Daoy (cell line): ENCODE data around the gene ANO8. TPM values are rescaled to one million over a fixed set of nuclear protein-coding genes. Genes with fewer than 3 reads are reported as not detected.
A peak's percentile ranks its signal among the peaks of the same experiment; 100 is the strongest.

Source experiments
- DNase-seq: peaks from one replicate; pipeline ENCODE4 v3.0.0-alpha.2; 2015; ENCODE audit warnings: low read depth
- total RNA-seq: library from RNA; depleted of rRNA; stranded (reverse); fragments of >200 nt; shearing (Covaris generic); gene quantifications from 2 replicates; pipeline ENCODE4 v1.2.3, GENCODE V29; 2014

Gene ANO8
- total RNA-seq, 1 experiment from 2014 or later = 2.5 TPM

DNA sequence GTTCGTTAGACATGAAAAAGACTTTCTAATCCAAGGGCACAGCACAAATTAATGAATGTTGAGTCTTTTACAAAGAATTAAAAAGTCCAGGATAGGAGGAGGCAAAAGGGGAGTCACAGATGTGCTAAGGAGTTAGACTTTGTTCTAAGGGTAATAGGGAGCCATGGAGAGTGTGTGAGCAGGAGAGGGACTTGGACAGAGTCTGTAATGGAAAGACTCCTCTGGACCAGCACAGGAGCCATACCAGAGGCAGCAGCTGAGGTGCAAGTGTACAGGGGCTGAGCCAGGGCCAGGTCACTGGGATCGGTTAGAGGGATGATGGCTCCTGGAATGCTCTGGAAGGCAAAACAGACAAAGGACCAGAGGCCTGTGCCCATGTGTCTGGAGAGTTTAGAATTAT, 13.2 kb upstream of the ANO8 start:
- no peak for DNase-seq

DNA sequence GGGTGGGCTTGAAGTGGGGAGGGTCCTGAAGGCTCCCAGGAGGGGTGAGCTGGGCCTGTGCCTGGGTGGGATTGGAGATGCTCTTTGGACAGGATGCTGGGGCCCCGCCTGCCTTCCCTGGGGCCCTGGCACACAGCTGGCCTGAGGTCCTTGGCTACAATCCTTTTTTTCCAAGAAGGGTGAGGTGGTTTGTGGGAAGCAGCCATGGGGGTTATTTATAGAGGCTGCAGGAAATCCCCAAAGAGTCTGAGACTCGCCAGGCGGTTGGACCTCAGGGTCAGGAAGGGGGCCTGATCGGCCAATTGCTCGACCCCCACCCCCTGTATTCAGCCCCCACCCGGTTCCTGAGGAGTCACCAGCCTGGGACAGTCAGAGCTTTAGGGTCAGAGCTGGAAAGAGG, 12.7 kb upstream of the ANO8 start:
- peak; percentile 64 for DNase-seq

DNA sequence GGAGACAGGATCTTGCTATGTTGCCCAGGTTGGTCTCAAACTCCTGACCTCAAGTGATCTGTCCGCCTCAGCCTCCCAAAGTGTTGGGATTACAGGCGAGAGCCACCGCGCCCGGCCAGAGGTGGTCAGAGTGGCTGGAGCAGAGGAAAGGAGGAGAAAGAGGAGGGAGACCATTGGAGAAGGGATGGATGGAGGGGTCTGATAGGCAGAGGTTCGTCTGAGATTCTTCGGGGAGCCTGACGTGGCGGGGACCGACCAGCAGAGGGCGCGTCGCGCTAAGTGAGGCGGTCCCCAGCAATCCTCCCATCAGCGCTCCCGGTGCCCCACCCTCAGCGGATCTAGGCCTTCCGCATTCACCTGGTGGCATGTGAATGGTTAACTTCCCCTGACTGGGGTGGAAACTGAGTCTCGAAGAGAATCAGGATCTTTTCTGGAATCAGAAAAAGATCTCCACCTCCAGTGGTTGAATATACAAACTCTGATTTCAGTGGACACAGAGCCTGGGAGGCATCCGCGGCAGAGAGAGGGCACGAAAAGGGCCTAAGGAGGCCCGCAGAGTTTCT, 11.5 kb upstream of the ANO8 start:
- DNase-seq = peak; percentile 83

DNA sequence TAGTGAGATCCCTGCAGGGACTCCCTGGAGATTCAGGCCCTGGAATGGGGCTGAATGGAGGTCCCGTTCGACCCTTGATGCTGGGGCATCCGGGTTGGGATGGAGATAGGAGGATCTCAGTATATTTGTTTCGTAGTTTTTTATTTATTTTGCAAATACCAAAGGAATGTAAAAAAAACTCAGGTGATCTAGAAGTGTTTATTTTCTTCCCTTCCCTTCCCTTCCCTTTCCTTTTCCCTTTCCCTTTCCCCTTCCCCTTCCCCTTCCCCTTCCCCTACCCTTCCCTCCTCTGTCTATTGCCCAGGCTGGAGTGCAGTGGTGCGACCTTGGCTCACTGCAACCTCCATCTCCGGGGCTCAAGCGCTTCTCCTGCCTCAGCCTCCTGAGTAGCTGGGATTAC, 7.2 kb upstream of the ANO8 start:
- DNase-seq = no peak

DNA sequence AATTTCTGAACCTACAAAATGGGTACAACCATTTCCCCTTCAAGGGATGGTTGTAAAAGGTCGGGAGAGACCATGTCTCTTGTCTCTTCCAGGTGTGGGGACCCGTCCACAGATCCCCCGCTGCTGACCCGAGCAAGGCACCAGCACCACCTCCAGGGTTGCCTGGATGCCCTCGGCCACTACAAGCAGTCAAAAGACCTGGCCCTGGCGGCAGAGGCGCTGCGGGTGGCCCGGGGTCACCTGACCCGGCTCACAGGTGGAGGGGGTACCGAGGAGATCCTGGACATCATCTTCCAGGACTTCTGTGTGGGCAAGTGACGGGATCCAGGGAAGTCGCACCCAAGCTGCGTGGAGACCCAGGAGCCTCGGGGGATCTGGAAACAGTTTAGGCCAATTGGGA, 6.7 kb upstream of the ANO8 start:
- no peak for DNase-seq

DNA sequence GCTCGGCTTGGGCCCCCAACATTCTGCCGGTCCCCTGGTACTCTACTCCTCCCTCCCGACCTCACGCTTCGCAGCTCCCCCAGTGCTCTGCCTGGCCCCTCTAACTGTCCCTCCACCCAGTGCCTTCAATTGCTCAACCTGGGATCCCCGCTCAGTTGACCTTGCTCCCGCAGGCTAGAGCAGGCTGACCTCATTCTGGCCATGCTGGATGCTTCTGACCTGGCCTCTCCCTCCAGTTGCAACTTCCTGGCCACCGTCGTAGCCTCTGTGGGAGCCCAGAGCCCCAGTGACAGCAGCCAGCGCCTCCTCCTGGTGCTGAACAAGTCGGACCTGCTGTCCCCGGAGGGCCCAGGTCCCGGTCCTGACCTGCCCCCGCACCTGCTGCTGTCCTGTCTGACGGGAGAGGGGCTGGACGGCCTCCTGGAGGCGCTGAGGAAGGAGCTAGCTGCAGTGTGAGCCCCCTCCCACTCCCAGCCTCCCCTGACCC, 6.3 kb upstream of the ANO8 start:
- DNase-seq = no peak

DNA sequence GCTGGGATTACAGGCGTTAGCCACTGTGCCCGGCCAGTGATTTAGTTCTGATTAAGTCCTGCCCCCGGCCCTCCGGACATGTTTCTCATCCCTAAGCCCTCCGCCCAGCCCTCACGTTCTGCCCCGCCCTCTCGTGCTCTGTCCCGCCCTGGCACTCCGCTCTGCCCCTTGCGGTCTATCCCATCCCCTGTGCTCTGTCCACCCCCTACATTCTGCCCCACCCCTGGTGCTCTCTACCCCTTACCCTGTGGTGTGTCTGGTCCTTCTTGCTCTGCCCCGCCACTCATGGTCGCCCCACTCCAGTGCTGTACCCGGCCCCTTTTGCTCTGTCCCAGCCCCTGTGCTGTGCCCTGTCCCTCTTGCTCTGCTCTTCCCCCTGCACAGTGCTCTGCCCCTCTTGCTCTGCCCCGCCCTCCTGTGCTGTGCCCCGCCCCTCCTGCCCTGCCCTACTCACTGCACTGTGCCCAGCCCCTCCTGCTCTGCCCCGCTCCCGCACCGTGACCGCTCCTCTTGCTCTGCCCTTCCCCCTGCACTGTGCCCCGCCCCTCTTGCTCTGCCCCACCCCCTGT, 5.7 kb upstream of the ANO8 start:
- peak; percentile 57 for DNase-seq

DNA sequence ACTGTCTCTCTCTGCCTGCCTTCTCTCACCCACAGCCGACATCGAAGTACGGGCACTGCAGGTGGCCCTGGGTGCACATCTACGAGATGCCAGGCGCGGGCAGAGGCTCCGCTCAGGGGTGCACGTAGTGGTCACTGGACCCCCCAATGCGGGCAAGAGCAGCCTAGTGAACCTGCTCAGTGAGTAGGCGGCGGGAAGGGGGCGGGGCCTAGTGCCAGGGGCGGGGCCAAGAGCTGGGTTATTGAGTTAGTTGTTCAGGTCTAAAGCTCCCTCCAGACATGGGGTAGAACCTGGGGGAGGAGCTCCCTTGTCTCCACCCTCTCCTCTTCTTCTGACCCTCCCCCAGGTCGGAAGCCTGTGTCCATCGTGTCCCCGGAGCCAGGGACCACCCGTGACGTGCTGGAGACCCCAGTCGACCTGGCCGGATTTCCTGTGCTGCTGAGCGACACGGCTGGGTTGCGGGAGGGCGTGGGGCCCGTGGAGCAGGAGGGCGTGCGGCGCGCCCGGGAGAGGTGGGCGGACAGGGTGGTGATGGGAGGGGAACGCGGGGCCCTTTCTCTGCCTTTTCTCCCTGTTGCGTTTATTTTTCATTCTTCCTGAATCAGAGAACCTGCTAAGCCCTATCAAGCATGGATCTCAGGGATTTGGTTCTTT, 4.6 kb upstream of the ANO8 start:
- DNase-seq = no peak

DNA sequence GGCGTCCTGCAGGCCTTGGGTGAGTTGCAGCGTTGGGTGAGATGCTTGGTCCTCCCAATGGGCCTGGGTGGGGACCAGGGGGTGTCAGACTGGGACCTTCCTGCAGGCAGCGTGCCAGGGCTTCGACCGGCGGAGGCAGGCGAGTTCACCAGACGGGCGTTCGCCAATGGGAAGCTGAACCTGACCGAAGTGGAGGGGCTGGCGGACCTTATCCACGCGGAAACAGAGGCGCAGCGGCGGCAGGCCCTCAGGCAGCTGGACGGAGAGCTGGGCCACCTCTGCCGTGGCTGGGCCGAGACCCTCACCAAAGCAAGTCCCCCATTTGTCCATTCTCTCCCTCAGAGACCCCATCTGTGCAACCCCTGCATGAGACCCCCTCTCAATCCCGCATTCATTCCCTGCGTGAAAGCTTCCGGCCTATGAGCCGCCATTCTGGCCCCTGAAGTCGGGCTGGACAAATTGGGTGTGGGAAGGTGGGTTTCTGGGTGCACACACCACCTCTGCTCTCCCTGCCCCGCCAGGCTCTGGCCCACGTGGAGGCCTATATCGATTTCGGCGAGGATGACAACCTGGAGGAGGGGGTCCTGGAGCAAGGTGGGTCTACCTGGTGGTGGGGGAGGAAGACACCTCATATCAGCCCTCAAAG, 3.9 kb upstream of the ANO8 start:
- DNase-seq = no peak

DNA sequence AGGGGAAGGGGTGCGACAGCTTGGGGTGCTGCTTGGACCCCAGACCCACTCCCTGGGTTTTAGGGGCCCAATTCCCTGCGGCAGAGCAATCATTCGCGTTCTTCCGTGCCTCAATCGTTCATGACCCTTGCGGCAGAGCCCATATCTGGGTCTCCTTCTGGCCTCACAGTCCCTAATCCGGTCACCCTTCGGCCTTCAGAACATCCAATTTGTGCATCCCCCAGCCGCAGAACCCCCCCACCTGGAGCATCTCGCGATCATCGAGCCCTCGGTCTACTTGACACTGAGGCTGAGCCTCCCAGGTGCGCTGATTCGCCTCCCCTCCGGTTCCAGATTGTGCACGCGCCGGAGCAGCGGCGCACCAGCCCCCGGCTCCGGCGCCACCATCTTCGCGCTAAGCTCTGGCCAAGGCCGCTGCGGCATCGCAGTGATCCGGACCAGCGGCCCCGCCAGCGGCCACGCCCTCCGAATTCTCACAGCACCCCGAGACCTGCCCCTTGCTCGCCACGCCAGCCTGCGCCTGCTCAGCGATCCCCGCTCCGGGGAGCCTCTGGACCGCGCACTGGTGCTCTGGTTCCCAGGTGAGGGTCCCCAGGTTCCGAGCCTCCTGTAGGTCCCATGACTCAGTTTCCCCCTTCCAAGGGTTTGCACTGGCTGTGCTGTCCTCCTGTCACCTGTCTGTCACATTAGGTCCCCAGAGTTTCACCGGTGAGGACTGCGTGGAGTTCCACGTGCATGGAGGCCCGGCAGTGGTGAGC, 3.2 kb upstream of the ANO8 start:
- peak; percentile 39 for DNase-seq

DNA sequence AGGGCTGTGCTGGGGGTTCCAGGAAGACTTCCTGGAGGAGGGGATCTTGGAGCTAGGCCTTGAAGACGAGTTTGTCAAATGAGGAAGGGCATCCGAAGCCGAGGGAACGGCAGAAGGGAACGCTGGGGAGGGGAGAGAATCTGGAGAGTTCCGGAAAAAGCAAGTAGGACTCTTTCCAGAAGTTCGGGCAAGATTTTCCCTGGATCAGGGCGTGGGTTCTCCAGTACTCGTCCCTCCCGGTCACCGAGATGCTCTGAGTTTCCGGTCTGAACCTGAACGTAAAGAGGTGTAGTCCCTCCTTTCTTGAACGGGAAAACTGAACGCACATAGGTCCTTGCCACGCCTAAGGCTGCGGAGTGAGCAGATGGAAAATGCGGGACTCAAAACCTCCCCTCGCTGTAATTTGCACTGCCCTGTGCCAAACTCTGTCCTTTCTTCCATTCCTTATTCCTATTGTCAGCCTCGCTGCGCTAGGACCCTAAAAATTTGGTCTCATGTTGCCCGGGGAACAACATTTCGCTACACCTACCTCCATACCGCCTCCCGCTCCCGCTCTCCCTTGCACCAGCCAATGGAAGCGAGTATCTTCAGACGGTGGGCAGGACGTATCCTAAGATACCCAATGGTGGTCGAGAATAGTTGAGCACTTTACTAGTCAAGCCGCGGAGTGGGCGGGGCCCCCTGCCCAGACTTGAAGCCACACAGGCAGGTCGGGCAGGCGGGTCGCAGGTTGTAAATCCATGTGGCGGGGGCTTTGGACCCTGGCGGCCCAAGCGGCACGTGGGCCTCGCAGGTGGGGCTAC, 2.4 kb upstream of the ANO8 start, which contains the start of gene GTPBP3:
Gene GTPBP3, plus strand, starts transcription at position 682 of the 803 bp plus-strand sequence. Its CDS starts 59 bp downstream, at position 741.
- DNase-seq = peak; percentile 99

DNA sequence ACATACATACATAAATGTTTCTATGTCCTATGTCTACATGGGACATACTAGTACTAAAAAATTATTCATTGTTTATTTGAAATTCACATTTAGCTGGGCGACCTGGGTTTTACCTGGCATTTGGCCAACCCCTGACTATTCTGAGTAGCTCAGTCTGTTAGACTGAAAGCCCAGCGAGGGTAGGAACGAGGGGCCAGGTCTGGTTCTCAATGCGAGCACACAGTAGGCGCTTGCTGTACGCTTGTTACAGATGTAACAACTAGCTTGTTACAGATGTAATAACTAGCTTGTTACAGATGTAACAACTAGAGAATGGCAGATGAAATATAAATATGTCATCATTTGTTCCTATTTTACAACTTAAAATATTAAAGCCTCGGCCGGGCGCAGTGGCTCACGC, 920 bp upstream of the ANO8 start:
- no peak for DNase-seq

DNA sequence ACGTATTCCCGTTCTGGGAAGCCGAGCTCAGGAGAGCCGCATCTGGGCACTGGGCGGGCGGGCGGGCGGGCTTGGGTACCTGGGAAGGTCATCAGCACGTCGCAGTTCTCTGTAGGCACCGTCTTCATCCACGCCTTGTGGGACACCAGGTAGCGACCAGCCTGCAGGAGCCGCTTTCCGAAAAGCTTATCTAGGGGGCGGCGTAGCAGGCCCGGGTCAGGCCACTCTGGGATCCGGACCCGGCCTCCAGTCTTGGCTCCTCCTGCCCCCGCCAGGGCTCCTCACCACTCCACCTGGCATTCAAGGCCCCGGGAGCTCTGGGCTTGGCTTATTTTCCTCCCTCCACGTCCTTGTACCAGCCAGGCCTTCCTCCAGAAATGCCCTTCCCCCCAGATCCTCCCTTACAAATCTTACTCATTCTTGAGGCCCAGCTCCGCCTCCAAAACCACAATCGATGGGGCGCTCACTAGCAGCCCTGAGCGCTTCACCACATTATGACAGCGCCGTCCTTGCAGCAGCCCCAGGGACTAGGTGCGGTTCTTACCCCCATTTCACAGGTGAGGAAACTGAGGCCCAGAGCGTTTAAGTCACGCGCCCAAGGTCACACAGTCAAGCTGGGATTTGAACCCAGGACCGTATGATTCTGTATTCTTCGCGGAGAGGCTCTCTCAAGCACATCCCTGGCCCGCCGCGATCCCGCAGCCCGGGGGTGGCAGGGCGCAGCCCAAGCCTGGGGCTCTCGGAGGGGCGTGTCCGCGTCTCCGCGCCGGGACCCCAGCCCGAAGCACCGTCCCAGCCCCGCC, 843 bp downstream of the ANO8 start:
- peak; percentile 92 for DNase-seq

DNA sequence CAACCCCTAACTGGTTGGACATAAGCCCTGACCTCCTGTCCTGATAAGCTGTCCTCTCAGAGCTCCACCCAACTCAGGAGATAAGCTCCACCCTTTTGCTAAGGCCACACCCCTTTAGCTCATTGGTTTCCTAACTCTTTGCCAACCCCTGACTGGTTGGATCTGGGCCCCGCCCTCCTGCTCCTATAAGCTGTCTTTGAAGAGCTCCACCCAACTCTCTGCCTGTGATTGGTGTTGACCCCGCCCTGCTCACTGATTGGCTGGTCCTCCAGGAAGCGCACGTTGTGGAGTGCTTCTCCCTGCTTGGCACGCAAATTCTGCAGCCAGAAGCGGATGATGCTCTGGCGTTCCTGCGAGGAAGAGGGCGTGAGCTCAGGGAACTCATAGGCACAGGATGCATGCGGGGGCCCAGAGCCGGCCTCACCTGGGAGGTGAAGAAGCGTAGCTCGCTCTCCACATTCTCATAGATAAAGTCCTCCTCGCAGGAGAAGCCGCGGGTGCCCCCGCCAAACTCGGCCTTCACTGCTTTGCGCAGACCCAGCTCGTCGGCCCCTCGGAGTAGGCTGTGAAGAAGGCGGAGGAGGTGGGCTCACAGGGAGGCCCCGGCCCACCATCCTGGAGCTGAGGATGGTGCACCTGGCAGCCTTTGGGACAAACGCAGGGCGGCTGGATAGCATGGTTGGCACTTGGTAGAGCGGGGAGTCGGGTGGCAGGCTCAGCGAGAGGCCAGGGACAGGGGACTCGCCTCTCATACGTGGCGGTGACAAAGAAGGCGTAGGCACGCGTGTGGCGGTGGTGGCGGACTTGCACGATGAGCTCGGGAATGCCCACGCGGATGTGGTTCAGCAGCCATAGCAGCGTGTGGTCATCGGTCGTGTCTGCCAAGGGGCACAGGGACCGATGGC, 1.7 kb downstream of the ANO8 start:
- DNase-seq = peak; percentile 54

DNA sequence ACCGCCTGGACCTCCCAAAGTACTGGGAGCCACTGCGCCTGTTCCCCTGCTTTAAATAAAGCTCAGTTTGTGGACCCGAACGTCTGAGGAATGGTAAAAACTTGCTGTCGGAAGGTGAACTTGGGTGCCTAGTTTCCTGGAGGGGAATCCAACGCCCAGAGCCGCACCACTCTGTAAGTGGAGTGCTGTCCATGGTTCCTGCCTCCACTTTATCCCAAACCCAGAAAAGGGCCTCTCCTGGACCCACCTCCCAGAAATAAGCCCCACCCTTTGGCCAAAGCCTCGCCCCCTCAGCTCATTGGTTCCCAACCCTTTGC, 2.3 kb downstream of the ANO8 start:
- no peak for DNase-seq

DNA sequence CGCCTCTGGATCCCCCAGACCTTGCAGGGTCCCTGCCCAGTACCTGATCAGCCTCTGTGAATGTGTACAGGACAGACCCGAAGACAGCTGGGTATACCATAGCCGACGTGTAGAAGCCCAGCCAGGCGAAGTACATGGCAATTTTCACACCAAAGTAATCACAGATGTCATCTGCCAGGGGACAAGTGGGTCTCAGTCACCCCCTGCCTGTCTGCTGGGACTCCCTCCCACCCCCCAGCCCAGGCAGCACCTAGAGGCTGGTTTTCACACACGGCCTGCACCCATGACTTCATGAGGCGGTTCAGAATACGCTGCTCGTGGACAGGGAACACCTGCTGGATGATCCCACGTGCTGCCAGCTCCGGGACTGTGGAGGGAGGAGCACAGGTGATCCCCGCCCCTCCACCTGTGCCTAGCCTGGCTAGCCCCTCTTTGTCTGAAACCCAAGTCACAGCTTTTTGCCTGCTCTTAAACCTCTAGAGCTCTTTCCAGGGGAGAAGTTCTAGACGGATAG, 3.6 kb downstream of the ANO8 start:
- no peak for DNase-seq

DNA sequence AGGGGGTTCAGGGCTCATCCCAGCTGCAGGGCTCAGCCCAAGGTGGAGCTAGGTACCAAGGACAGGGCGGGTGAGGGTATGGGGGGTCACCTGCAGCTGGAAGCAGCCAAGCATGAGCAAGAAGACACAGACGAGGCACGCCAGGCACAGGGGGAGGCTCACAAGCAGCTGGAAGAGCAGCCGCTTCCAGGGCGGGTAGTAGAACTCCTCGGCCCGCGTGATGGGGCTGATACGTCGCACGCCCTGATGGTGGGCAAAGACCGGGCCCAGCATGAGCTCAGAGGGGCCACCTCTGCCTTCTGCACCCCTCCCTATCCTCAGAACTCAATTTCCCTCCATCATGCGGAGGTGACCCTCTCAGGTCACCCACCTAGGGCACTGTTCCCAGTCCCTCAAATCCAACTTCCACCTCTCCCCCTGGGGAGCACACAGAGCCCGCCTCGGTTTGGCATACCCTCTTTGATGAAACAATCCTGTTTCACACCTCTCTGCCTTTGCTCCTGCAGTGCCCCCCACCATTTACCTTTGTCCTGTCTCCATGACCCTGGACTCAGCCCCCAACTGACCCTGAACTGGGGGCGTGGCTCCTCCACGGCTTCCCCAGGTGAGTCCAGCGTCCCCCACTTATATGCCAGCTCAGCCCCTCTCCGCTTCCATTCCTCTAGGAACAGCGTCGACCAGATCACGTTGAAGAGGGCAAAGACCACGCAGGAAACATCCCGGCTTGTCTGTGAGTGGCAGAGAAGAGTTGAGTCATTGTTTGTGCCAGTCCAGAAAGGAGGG, 4.2 kb downstream of the ANO8 start:
- no peak for DNase-seq
